ENCODE results near the gene PSMC3. TPM values are rescaled to one million over a fixed set of nuclear protein-coding genes. Genes with fewer than 3 reads are reported as not detected.
"Not testable (repeated sequence)": the region's sequence is repeated elsewhere in the genome, so short reads cannot be mapped to it uniquely, and the experiment has no call there.

The PSMC3 gene
- total and polyA plus RNA-seq, 8 donors: 8.1 to 175 (median 131) TPM

DNA sequence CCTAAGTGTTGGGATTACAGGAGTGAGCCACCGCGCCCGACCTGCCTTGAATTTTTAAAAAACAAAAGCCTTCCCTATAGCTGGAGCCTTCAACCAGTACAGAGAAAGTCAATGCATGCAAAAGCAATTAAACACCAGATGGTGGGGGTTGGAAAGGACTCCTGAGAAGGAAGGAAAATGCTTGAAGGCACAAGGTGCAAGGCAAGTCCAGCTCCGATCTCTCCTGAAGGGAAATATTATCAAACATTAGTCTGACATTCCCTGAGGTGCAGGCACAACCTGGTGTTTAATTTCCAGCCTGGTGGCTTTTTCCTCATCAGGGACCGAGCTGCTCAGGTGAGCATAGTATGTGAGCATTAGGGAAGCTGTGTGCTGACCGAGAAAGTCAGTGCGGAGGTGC is 35.6 kb upstream of the PSMC3 start:
- H3K27ac ChIP-seq: no peak overlapping the region
- intact Hi-C loops (cut with DNase I; ENCODE audit: low total_unique reads): no loop called here
- TF ChIP-seq POLR2AphosphoS5 (IDR thresholded peaks at IDR 0.05) (no peak), EP300 (IDR thresholded peaks at IDR 0.05) (no peak), POLR2A (IDR thresholded peaks at IDR 0.05) (no peak)
- TF ChIP-seq, protein P1, sequence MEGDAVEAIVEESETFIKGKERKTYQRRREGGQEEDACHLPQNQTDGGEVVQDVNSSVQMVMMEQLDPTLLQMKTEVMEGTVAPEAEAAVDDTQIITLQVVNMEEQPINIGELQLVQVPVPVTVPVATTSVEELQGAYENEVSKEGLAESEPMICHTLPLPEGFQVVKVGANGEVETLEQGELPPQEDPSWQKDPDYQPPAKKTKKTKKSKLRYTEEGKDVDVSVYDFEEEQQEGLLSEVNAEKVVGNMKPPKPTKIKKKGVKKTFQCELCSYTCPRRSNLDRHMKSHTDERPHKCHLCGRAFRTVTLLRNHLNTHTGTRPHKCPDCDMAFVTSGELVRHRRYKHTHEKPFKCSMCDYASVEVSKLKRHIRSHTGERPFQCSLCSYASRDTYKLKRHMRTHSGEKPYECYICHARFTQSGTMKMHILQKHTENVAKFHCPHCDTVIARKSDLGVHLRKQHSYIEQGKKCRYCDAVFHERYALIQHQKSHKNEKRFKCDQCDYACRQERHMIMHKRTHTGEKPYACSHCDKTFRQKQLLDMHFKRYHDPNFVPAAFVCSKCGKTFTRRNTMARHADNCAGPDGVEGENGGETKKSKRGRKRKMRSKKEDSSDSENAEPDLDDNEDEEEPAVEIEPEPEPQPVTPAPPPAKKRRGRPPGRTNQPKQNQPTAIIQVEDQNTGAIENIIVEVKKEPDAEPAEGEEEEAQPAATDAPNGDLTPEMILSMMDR (IDR thresholded peaks at IDR 0.05): no peak
- no peaks in the 10 kb centered on the region for H3K27me3 ChIP-seq
- 92 to 96% (median 94%) methylated on average over 7 of the region's 7 CpGs for WGBS, 5 donors
- H3K9me3 ChIP-seq: no peaks in the 10 kb centered on the region
- DNase-seq: no peak
- peaks cover 6 to 18% (median 13%) of the 10 kb centered on the region in 4 donors for H3K4me1 ChIP-seq
- no peak overlapping the region for H3K4me3 ChIP-seq
- peaks cover 10 to 61% (median 52%) of the 10 kb centered on the region in 4 donors for H3K36me3 ChIP-seq

DNA sequence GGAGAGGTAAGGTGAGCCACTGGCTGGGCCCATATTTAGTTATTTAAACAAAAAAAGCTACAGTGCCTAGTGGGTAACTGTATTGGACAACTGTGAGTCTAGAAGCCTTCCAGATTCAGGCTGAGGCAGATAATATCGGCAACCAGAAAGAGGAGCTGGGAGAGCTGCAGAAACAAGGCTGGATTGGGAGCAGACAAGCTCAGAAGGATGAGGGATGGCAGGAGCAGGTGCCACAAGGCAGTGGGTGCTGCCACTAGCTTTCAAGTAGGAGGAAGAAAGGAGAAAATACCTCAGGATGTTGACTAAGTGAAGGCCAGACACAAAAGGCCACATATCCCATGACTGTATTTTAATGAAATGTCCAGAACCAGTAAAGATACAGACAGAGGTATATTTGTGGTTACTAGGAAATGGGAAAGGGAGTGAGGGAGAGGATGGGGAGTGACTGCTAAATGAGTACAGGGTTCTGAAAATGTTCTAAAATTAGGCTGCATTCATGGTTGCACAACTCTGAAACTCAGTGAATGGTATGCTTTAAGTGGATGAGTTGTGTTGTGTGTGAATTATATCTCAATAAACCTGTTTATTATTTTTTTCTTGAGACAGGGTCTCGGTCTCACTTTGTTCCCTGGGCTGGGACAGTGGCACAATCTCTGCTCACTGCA is 34.5 kb upstream of the PSMC3 start:
- H3K36me3 ChIP-seq: peaks cover 10 to 61% (median 52%) of the 10 kb centered on the region in 4 donors
- no peak for DNase-seq
- H3K9me3 ChIP-seq: no peaks in the 10 kb centered on the region
- TF ChIP-seq EP300 (IDR thresholded peaks at IDR 0.05) (no peak), POLR2A (IDR thresholded peaks at IDR 0.05) (no peak)
- H3K27me3 ChIP-seq: no peaks in the 10 kb centered on the region
- H3K4me3 ChIP-seq: no peak overlapping the region
- WGBS, 5 donors: 95 to 100% (median 97%) methylated on average over 2 of the region's 2 CpGs
- intact Hi-C loops (cut with DNase I; ENCODE audit: low total_unique reads): no loop called here
- no peak overlapping the region for H3K27ac ChIP-seq
- H3K4me1 ChIP-seq: peaks cover 0 to 6% (median 3%) of the 10 kb centered on the region in 4 donors

DNA sequence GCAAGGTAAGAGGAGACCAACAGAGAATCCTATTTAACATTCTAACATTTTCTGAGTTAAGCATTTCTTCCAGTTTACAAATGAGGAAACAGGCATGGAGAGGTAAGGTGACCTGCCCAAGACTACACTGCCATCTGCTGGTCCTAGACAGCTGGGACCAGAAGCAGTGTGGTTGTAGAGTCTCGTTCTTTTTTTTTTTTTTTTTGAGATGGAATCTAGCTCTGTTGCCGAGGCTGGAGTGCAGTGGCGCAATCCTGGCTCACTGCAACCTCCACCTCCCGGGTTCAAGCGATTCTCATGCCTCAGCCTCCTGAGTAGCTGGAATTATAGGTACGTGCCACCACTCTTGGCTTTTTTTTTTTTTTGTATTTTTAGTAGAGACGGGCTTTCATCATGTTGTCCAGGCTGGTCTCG is 28.0 kb upstream of the PSMC3 start:
- H3K4me1 ChIP-seq, H3K27me3 ChIP-seq, H3K4me3 ChIP-seq, H3K27ac ChIP-seq, H3K9me3 ChIP-seq, H3K36me3 ChIP-seq: not testable (repeated sequence)
- WGBS, 5 donors: 12 to 25% (median 17%) methylated on average over 6 to 8 of the region's 8 CpGs
- peak; percentile 73 to 94 for DNase-seq
- intact Hi-C loops (cut with DNase I; ENCODE audit: low total_unique reads): loop anchor here (10.0 kb wide), 1 partner anchor 1029 kb away; no protein-coding TSS in a partner anchor
- TF ChIP-seq POLR2AphosphoS5 (IDR thresholded peaks at IDR 0.05): peak in 1 of 3 donors; percentile 65
- TF ChIP-seq, protein P1 (IDR thresholded peaks at IDR 0.05): peak in 5 of 7 experiments; percentile 58 to 85 (median 67)

DNA sequence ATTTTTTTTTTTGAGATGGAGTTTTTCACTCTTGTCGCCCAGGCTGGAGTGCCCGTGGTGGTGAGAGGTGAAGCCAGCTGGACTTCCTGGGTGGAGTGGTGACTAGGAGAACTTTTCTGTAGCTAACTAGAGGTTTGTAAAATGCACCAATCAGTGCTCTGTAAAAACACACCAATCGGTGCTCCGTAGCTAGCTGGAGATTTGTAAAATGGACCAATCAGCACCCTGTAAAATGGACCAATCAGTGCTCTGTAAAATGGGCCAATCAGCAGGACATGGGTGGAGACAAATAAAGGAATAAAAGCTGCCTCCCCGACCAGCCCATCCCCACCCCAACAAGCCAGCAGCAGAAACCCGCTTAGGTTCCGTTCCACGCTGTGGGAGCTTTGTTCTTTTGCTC is 27.1 kb upstream of the PSMC3 start:
- no peak for TF ChIP-seq EP300 (IDR thresholded peaks at IDR 0.05)
- TF ChIP-seq, protein P1 (IDR thresholded peaks at IDR 0.05): no peak
- no peak for TF ChIP-seq POLR2A (IDR thresholded peaks at IDR 0.05)
- WGBS, 5 donors: 90 to 96% (median 94%) methylated on average over 8 of the region's 8 CpGs
- Histone ChIP-seq H3K4me3 (no peak overlapping the region), H3K27ac (no peak overlapping the region), H3K9me3 (no peaks in the 10 kb centered on the region), H3K4me1 (peaks cover 0 to 7% (median 2%) of the 10 kb centered on the region in 4 donors), H3K27me3 (no peaks in the 10 kb centered on the region), H3K36me3 (peaks cover 0 to under 1% (median 0%) of the 10 kb centered on the region in 4 donors)
- intact Hi-C loops (cut with DNase I; ENCODE audit: low total_unique reads): loop anchor here (10.0 kb wide), 1 partner anchor 1029 kb away; no protein-coding TSS in a partner anchor
- DNase-seq: no peak

DNA sequence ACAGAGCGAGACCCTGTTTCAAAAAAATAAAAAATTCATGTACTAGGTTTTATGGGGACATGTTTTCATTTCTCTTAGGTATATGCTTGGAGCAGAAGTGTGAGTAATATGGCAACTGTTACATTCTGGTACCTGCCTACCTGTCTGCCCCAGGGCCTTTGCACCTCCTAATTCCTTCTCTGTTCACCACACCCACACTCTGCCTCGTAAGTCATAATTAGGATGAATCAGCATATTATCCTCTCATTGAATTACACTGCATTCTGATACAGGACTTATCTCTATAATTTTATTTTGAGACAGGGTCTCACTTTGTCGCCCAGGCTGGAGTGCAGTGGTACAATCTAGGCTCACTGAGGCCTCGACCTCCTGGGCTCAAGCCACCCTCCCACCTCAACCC is 25.8 kb upstream of the PSMC3 start:
- Histone ChIP-seq H3K36me3 (no peaks in the 10 kb centered on the region), H3K4me1 (peaks cover 0 to 7% (median 2%) of the 10 kb centered on the region in 4 donors), H3K4me3 (no peak overlapping the region), H3K27me3 (no peaks in the 10 kb centered on the region), H3K27ac (no peak overlapping the region), H3K9me3 (no peaks in the 10 kb centered on the region)
- 92 to 97% (median 94%) methylated on average over 4 of the region's 4 CpGs for WGBS, 5 donors
- DNase-seq: no peak
- intact Hi-C loops (cut with DNase I; ENCODE audit: low total_unique reads): loop anchor here (10.0 kb wide), 1 partner anchor 1027 kb away; no protein-coding TSS in a partner anchor
- TF ChIP-seq POLR2A (IDR thresholded peaks at IDR 0.05): no peak
- no peak for TF ChIP-seq POLR2AphosphoS5 (IDR thresholded peaks at IDR 0.05)

Measured in stomach (tissue), 9 donors.